ENCODE measurements around the gene RAB1A.
"Not testable (repeated sequence)": the region's sequence is repeated elsewhere in the genome, so short reads cannot be mapped to it uniquely, and the experiment has no call there.

DNA sequence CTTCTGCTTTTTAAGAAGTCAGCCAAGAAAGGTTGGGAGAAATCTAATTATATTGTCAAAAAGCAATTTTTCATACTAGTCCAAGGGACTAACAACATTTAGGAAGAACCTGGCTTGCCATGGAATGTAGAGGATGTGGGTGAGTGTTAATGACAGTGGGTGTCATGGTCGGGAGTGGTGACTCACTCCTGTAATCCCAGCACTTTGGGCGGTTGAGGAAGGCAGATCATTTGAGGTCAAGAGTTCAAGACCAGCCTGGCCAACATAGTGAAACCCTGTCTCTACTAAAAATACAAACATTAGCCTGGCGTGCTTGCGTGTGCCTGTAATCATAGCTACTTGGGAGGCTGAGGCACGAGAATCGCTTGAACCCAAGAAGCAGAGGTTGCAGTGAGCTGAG lies 27.9 kb upstream of the RAB1A start:
- TF ChIP-seq EZH2 (IDR thresholded peaks at IDR 0.05; ENCODE audit: low read depth, unreplicated experiment); STAT1 (IDR thresholded peaks at IDR 0.05; ENCODE audit: unreplicated experiment): not testable (repeated sequence)
- TF ChIP-seq, protein P1, sequence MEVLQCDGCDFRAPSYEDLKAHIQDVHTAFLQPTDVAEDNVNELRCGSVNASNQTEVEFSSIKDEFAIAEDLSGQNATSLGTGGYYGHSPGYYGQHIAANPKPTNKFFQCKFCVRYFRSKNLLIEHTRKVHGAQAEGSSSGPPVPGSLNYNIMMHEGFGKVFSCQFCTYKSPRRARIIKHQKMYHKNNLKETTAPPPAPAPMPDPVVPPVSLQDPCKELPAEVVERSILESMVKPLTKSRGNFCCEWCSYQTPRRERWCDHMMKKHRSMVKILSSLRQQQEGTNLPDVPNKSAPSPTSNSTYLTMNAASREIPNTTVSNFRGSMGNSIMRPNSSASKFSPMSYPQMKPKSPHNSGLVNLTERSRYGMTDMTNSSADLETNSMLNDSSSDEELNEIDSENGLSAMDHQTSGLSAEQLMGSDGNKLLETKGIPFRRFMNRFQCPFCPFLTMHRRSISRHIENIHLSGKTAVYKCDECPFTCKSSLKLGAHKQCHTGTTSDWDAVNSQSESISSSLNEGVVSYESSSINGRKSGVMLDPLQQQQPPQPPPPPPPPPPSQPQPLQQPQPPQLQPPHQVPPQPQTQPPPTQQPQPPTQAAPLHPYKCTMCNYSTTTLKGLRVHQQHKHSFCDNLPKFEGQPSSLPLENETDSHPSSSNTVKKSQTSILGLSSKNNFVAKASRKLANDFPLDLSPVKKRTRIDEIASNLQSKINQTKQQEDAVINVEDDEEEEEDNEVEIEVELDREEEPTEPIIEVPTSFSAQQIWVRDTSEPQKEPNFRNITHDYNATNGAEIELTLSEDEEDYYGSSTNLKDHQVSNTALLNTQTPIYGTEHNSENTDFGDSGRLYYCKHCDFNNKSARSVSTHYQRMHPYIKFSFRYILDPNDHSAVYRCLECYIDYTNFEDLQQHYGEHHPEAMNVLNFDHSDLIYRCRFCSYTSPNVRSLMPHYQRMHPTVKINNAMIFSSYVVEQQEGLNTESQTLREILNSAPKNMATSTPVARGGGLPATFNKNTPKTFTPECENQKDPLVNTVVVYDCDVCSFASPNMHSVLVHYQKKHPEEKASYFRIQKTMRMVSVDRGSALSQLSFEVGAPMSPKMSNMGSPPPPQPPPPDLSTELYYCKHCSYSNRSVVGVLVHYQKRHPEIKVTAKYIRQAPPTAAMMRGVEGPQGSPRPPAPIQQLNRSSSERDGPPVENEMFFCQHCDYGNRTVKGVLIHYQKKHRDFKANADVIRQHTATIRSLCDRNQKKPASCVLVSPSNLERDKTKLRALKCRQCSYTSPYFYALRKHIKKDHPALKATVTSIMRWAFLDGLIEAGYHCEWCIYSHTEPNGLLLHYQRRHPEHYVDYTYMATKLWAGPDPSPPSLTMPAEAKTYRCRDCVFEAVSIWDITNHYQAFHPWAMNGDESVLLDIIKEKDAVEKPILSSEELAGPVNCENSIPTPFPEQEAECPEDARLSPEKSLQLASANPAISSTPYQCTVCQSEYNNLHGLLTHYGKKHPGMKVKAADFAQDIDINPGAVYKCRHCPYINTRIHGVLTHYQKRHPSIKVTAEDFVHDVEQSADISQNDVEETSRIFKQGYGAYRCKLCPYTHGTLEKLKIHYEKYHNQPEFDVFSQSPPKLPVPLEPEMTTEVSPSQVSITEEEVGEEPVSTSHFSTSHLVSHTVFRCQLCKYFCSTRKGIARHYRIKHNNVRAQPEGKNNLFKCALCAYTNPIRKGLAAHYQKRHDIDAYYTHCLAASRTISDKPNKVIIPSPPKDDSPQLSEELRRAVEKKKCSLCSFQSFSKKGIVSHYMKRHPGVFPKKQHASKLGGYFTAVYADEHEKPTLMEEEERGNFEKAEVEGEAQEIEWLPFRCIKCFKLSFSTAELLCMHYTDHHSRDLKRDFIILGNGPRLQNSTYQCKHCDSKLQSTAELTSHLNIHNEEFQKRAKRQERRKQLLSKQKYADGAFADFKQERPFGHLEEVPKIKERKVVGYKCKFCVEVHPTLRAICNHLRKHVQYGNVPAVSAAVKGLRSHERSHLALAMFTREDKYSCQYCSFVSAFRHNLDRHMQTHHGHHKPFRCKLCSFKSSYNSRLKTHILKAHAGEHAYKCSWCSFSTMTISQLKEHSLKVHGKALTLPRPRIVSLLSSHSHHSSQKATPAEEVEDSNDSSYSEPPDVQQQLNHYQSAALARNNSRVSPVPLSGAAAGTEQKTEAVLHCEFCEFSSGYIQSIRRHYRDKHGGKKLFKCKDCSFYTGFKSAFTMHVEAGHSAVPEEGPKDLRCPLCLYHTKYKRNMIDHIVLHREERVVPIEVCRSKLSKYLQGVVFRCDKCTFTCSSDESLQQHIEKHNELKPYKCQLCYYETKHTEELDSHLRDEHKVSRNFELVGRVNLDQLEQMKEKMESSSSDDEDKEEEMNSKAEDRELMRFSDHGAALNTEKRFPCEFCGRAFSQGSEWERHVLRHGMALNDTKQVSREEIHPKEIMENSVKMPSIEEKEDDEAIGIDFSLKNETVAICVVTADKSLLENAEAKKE (CRISPR knock-in tag; IDR thresholded peaks at IDR 0.05) = not testable (repeated sequence)
- TF ChIP-seq, protein P2, sequence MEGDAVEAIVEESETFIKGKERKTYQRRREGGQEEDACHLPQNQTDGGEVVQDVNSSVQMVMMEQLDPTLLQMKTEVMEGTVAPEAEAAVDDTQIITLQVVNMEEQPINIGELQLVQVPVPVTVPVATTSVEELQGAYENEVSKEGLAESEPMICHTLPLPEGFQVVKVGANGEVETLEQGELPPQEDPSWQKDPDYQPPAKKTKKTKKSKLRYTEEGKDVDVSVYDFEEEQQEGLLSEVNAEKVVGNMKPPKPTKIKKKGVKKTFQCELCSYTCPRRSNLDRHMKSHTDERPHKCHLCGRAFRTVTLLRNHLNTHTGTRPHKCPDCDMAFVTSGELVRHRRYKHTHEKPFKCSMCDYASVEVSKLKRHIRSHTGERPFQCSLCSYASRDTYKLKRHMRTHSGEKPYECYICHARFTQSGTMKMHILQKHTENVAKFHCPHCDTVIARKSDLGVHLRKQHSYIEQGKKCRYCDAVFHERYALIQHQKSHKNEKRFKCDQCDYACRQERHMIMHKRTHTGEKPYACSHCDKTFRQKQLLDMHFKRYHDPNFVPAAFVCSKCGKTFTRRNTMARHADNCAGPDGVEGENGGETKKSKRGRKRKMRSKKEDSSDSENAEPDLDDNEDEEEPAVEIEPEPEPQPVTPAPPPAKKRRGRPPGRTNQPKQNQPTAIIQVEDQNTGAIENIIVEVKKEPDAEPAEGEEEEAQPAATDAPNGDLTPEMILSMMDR (conservative IDR thresholded peaks at IDR 0.05; ENCODE audit: low read depth in 2 of 2) = not testable (repeated sequence)

Data from GM23338 (cell line).